HEK293 (cell line): ENCODE data around the gene TES.

Experiments
- CTCF ChIA-PET: fragments of 350-600 bp; formaldehyde crosslinking; extraction: SDS; loops from one replicate; lab custom pipeline; 2021; ENCODE audit warnings: antibody characterized with exemption; lab: Yijun Ruan, JAX
- POLR2A ChIA-PET: fragments of 300-600 bp; formaldehyde crosslinking; extraction: SDS; loops from one replicate; lab custom pipeline; 2020; ENCODE audit warnings: antibody characterized with exemption, inconsistent platforms; lab: Yijun Ruan, JAX
- H3K27ac ChIP-seq: fragments of 200-500 bp; sonication (Bioruptor generic); 2 replicates; pipeline ENCODE4 v1.5.1; 2014; ENCODE audit warnings: low read depth, low read length, control low read depth, inconsistent platforms; ENCODE audit errors: extremely low read depth
- H3K36me3 ChIP-seq, 2 experiments: fragments of 200-500 bp in 1 of 2; sonication (Bioruptor generic) in 1 of 2; 1 replicate in 1 of 2; 2 replicates in 1 of 2; pipeline ENCODE4 v1.5.1; 2014 to 2017; ENCODE audit warnings: inconsistent platforms in 2 of 2, low read length in 2 of 2; ENCODE audit not compliant: control insufficient read depth in 2 of 2, insufficient read depth in 1 of 2
- H3K4me1 ChIP-seq: fragments of 200-500 bp; sonication (Bioruptor generic); 2 replicates; pipeline ENCODE4 v1.5.1; 2014; ENCODE audit warnings: mild to moderate bottlenecking, low read length, inconsistent platforms; ENCODE audit not compliant: control insufficient read depth, insufficient read depth
- H3K4me3 ChIP-seq: 2 replicates; pipeline ENCODE4 v1.5.1; 2011; ENCODE audit warnings: low read depth, mild to moderate bottlenecking, control low read depth, low read length, moderate library complexity
- H3K9me3 ChIP-seq: fragments of 200-500 bp; sonication (Bioruptor generic); 2 replicates; pipeline ENCODE4 v1.5.1; 2014; ENCODE audit warnings: low read depth, low read length, inconsistent platforms; ENCODE audit not compliant: control insufficient read depth, insufficient read depth
- FEZF1 ChIP-seq: fragments of 450-650 bp; formaldehyde crosslinking; IDR thresholded peaks from 2 replicates; pipeline ENCODE4 v1.5.1; 2016; ENCODE audit warnings: missing biosample characterization, missing genetic modification characterization
- KLF10 ChIP-seq: fragments of 450-650 bp; IDR thresholded peaks from 2 replicates; pipeline ENCODE4 v1.5.1; 2018; ENCODE audit warnings: missing biosample characterization, mild to moderate bottlenecking, missing genetic modification characterization
- PRDM4 ChIP-seq: fragments of 450-650 bp; formaldehyde crosslinking; IDR thresholded peaks from 2 replicates; pipeline ENCODE4 v1.5.1; 2017; ENCODE audit warnings: missing biosample characterization, missing genetic modification characterization
- TRIM28 ChIP-seq: IDR thresholded peaks from 2 replicates; pipeline ENCODE4 v1.6.1; 2011; ENCODE audit warnings: low read length, control low read depth, borderline replicate concordance
- ZBTB21 ChIP-seq: fragments of 450-650 bp; formaldehyde crosslinking; IDR thresholded peaks from 2 replicates; pipeline ENCODE4 v1.5.1; 2017; ENCODE audit warnings: missing biosample characterization, missing genetic modification characterization
- ZBTB8A ChIP-seq: fragments of 450-650 bp; formaldehyde crosslinking; IDR thresholded peaks from 2 replicates; pipeline ENCODE4 v1.5.1; 2016; ENCODE audit warnings: missing biosample characterization, missing genetic modification characterization
- ZFP3 ChIP-seq: fragments of 450-650 bp; formaldehyde crosslinking; IDR thresholded peaks from 2 replicates; pipeline ENCODE4 v1.5.1; 2016; ENCODE audit warnings: low read depth, missing biosample characterization, missing genetic modification characterization
- ZNF266 ChIP-seq: fragments of 450-650 bp; formaldehyde crosslinking; IDR thresholded peaks from 2 replicates; pipeline ENCODE4 v1.5.1; 2016; ENCODE audit warnings: missing biosample characterization, missing genetic modification characterization, low read depth
- ZNF274 ChIP-seq, 2 experiments: fragments of 200-500 bp in 1 of 2; fragments of 450-650 bp in 1 of 2; sonication (Bioruptor generic) in 1 of 2; formaldehyde crosslinking in 1 of 2; IDR thresholded peaks; 2 replicates each; pipeline versions ENCODE4 v1.5.1 to v1.6.1; 2014 to 2016; ENCODE audit warnings: borderline replicate concordance in 1 of 2, inconsistent platforms in 1 of 2, low read length in 1 of 2, missing biosample characterization in 1 of 2, missing genetic modification characterization in 1 of 2
- ZNF404 ChIP-seq: fragments of 450-650 bp; formaldehyde crosslinking; IDR thresholded peaks from 2 replicates; pipeline ENCODE4 v1.5.1; 2017; ENCODE audit warnings: missing biosample characterization, missing genetic modification characterization
- ZNF580 ChIP-seq: fragments of 450-650 bp; formaldehyde crosslinking; IDR thresholded peaks from 2 replicates; pipeline ENCODE4 v1.5.1; 2016; ENCODE audit warnings: missing biosample characterization, missing genetic modification characterization
- ZNF664 ChIP-seq: fragments of 450-650 bp; formaldehyde crosslinking; IDR thresholded peaks from 2 replicates; pipeline ENCODE4 v1.5.1; 2016; ENCODE audit warnings: missing biosample characterization, missing genetic modification characterization
- ZNF701 ChIP-seq: fragments of 450-650 bp; formaldehyde crosslinking; IDR thresholded peaks from 2 replicates; pipeline ENCODE4 v1.5.1; 2016; ENCODE audit warnings: missing biosample characterization, missing genetic modification characterization
- ZNF76 ChIP-seq: fragments of 450-650 bp; formaldehyde crosslinking; IDR thresholded peaks from 2 replicates; pipeline ENCODE4; 2016; ENCODE audit warnings: low read depth, missing biosample characterization, missing genetic modification characterization, borderline replicate concordance
- TF ChIP-seq, protein P1 (sequence below): fragments of 450-650 bp; formaldehyde crosslinking; IDR thresholded peaks from 2 replicates; pipeline ENCODE4 v1.5.1; 2017; ENCODE audit warnings: missing biosample characterization, missing genetic modification characterization
- TF ChIP-seq, protein P2 (sequence below): fragments of 450-650 bp; IDR thresholded peaks from 2 replicates; pipeline ENCODE4 v1.5.1; 2018; ENCODE audit warnings: missing biosample characterization, mild to moderate bottlenecking, missing genetic modification characterization

TES gene

DNA sequence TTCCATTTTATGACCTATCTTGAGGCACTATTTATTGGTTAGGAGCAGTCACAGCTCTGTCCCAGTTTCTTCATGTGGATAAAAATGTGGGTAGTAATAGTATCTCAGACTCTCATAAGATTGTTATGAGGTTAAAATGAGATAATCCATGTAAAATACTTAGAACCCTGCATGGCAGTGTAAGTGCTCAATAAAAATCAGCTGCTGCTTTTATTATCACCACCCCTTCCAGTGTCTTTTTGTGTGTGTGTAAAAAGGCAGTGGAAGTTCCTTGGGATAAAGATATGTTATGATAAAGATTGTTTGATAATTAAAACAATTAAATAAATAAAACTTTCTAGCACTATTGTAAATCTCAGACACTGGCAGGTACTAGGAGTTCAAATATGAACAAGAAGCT lies 15.5 kb downstream of the TES start:
- CTCF ChIA-PET: interaction anchor here (0.5 to 3.9 kb wide), 6 partner anchors 9 to 910 kb away, joined by 3 to 26 read pairs (median 7); no protein-coding TSS in a partner anchor
- Histone ChIP-seq H3K4me3 (no peak overlapping the region), H3K9me3 (no peaks in the 10 kb centered on the region), H3K4me1 (peaks cover 66% of the 10 kb centered on the region), H3K36me3 (no peaks in the 10 kb centered on the region), H3K27ac (no peak overlapping the region)
- TF ChIP-seq FEZF1 (tag by site-specific recombination): peak; percentile 82
- 0 out of 2 replicates have a peak, but pooled peaks have one; percentile 16 for TF ChIP-seq KLF10 (tag by site-specific recombination)
- TF ChIP-seq ZBTB8A: peak; percentile 13; the same call in 1 of the 2 replicates
- no peak for TF ChIP-seq ZNF266 (tag by site-specific recombination)
- TF ChIP-seq, protein P1, sequence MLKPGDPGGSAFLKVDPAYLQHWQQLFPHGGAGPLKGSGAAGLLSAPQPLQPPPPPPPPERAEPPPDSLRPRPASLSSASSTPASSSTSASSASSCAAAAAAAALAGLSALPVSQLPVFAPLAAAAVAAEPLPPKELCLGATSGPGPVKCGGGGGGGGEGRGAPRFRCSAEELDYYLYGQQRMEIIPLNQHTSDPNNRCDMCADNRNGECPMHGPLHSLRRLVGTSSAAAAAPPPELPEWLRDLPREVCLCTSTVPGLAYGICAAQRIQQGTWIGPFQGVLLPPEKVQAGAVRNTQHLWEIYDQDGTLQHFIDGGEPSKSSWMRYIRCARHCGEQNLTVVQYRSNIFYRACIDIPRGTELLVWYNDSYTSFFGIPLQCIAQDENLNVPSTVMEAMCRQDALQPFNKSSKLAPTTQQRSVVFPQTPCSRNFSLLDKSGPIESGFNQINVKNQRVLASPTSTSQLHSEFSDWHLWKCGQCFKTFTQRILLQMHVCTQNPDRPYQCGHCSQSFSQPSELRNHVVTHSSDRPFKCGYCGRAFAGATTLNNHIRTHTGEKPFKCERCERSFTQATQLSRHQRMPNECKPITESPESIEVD (tag by site-specific recombination): peak; percentile 69
- no peak for TF ChIP-seq ZNF404 (tag by site-specific recombination)
- peak; percentile 88 for TF ChIP-seq ZNF664 (tag by site-specific recombination)
- no peak for TF ChIP-seq TRIM28
- POLR2A ChIA-PET: no interaction called here

- Histone ChIP-seq H3K27ac (no peak overlapping the region), H3K36me3 (no peaks in the 10 kb centered on the region), H3K4me3 (no peak overlapping the region), H3K9me3 (no peaks in the 10 kb centered on the region), H3K4me1 (peaks cover 64% of the 10 kb centered on the region)
- POLR2A ChIA-PET: no interaction called here
- TF ChIP-seq ZFP3 (tag by site-specific recombination) (no peak), ZNF76 (tag by site-specific recombination) (no peak), ZNF580 (no peak), PRDM4 (tag by site-specific recombination) (no peak), ZNF274 (IDR thresholded peaks at IDR 0.05; ENCODE audit: low read length) (no peak), ZNF274 (tag by site-specific recombination; IDR thresholded peaks at IDR 0.05; ENCODE audit: borderline replicate concordance) (no peak), ZBTB21 (tag by site-specific recombination) (no peak), ZNF701 (tag by site-specific recombination) (no peak)
- TF ChIP-seq, protein P2, sequence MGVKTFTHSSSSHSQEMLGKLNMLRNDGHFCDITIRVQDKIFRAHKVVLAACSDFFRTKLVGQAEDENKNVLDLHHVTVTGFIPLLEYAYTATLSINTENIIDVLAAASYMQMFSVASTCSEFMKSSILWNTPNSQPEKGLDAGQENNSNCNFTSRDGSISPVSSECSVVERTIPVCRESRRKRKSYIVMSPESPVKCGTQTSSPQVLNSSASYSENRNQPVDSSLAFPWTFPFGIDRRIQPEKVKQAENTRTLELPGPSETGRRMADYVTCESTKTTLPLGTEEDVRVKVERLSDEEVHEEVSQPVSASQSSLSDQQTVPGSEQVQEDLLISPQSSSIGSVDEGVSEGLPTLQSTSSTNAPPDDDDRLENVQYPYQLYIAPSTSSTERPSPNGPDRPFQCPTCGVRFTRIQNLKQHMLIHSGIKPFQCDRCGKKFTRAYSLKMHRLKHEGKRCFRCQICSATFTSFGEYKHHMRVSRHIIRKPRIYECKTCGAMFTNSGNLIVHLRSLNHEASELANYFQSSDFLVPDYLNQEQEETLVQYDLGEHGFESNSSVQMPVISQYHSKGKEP (tag by site-specific recombination): no peak
- CTCF ChIA-PET: interaction anchor here (0.7 to 3.9 kb wide), 5 partner anchors 10 to 98 kb away, joined by 3 to 26 read pairs (median 11); no protein-coding TSS in a partner anchor
Measured at GRCh38 chr7:116226664-116227063, 16.3 kb downstream of the TES start.
